Cerebellar cortex (tissue), 1 donor: ENCODE data around the gene C1orf159.
"Not testable (repeated sequence)": the region's sequence is repeated elsewhere in the genome, so short reads cannot be mapped to it uniquely, and the experiment has no call there.

Experiments
- DNase-seq: peaks from one replicate; pipeline ENCODE4 v3.0.0-alpha.2; 2015; ENCODE audit warnings: low spot score

Gene C1orf159

DNA sequence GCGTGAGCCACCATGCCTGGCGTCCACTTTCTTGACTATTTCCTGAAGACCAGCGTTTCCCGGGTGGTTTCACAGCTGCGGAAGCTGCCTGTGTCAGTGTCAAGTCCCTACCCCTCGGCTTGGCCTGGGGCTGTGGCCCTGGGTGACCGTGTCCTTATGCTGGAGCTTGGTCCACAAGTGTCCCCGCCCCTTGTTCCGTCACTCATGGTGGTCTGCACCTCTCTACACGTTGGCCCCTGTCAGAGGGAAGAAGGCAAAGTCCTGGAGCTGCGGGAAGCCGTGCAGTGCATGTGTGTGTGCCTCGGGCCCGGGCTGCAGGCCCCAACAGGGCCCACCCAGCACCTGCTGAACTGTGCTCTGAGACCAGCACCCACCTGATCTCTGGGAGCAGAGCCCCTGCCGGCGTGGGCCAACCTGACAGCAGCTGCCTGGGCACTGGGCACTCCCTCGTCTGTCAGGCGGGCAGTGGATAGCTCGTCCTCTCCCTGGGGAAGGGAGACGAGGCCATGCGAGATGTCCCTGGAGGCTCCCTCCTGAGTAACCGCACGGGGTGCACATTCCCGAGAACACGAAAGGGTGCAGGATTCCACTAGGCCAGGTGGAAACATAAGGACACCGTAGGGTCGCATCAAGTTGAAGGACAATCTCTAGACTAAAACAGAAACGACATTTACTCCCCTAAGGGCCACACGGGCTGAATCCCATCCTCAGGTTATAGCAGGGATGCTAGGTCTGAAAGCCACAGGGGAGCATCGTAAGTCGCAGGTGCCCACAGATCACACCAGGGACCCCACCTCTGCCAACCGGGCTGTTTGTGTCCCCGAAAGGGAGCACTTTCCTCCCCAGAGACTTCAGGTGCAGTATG lies 2.4 kb upstream of the C1orf159 start:
- no peak for DNase-seq

DNA sequence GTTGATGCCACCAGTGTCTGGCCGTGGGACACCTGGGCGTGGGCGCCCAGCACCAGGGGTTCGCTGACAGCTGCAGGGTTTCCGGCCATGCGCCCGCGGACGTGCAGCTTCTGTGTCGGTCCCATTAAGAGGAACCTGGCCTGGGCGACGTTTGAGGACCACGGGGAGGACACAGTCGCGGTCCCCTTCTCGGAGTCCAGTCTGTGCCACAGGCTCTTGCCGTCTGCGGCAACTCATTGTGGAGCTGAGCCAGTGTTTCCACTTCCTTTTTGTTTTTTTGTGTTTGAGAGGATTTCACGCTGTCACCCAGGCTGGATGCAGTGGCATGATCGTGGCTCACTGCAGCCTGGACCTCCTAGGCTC lies 1.6 kb upstream of the C1orf159 start:
- DNase-seq, result no peak

DNA sequence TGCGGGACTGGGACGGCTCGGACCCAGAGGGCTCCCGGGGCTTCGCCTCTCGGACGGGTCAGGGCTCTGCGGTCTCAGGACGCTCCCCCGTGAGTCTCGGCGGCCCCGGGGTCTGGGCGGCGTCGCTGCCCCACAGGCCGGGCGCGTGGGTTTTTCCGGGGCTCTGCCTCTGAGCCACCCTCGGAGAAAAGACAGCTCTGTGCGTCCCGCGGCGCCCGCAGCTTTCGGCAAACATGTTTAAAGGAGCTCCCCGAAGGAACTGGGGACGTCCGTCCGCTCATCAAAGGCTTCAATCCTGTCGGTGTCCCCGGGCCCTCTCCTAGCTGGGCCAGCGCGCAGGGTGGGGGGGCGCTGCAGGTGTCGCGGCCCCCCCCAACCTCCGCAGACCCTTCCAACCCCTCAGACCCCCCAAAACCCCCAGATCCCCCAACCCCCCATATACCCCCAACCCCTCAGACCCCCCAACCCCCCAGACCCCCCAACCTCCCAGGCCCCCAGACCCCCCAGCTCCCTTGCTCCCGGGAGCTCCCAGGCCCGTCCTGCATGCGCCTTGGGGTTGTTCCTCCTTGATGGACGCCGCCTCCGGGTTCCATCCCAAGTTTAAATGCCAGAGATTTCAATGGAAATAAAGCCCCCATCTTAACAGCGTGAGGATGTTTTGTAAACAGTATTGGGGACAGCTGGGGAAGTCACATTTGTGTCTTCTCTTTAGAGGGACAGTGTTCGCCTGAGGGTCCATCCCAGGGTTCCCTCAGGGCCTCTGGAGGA lies 996 bp upstream of the C1orf159 start:
- no peak for DNase-seq

DNA sequence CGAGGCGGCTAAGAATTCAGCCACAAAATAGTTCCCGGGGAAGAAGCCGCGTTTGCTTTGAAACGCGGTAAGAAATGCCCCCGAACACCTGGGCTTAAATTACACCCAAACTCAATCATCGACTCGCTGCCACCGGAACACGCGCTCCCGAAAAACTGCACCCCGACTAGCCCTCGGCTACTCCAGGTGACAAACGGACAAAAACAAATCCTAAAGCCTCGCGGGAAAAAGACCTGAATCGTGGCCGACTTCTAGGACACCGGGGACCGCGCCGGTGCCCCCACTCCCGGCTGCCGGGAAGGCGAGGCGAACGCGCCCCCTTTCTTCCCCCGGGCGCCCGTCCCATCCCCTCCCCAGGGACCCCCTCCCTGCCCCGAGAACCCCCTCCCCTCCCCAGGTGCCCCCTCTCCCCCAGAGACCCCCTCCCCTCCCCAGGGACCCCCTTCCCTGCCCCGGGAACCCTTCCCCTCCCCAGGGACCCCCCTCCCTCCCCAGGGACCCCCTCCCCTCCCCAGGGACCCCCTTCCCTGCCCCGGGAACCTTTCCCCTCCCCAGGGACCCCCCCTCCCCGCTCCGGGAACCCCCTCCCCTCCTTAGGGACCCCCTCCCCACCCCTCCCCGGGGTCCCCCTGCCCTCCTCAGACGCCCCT lies 628 bp downstream of the C1orf159 start:
- DNase-seq, result no peak

DNA sequence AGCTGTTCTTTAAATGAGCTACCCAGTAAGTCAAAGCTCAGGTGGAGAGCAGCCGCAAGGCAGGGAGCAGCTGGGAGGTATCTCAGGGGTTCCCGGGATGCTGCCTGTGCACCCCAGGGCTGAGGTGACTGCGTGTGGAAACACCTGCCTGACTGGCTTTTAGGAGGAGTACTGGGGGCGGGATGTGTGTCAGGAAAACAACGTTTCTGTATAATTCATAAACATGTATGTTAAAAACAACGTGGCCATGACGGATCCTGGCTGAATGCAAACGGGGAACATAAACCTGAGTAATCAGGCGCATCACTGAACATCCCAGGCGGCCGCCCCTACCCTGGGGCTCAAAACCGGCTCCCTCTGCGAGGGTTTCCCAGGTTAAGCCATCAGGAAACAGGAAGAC lies 1.5 kb downstream of the C1orf159 start:
- DNase-seq, result no peak

DNA sequence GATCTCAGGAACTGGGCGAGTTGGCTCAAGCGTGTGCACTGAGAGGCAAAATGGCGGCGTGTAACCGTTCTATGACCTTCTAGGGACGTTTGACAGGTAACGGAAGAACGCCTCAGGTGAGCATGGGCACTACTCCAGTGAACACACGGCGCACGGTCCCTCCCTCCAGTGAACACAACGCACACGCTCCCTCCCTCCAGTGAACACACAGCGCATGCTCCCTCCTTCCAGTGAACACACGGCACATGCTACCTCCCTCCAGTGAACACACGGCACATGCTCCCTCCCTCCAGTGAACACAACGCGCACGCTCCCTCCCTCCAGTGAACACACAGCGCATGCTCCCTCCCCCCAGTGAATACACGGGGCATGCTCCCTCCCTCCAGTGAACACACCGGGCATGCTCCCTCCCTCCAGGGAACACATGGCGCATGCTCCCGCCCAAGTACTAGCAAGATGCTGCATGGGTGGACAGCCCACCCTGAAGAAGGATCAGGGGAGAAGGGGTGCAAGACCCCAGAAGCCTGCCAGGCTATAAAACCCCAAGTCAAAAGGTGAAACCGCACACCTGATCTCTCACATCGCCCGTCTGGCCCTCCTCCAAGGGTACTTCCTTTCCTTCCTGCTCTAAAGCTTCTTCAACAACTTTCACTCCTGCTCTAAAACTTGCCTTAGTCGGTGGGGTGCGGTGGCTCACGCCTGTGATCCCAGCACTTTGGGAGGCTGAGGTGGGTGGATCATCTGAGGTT lies 3.5 kb downstream of the C1orf159 start:
- no peak for DNase-seq

DNA sequence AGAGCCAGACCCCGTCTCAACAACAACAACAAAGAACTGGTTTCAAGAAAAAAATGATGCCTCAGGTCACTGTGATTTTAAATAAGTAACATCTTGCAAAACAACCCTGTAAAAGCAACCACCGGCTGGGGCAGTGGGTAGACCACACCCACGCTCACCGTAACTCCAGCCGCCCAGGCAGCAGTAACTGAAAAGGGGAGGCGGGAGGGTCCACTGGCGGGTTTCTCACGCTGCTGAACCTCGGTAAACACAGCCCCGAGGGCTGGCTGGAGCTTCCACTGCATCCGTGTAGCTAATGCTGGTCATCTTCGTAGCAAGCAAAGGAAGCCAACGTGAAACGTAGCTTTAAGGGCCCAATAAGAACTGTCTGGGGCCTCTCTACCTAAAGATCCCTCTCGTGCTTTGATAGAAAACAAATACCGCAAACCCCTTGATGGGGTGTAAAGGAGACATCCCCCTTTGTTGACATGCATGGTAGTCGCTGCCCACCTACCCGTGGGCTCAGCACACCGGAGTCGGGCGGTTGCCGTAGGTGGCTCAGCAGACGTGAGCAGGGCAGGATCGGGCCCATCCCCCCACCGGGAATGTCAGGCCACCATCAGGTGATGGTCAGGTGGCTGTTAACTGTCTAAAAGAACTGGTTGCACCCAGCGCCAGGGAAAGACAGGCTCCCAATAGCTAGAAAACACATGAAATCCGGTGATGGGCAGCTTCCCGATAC lies 4.2 kb downstream of the C1orf159 start:
- DNase-seq, result no peak

DNA sequence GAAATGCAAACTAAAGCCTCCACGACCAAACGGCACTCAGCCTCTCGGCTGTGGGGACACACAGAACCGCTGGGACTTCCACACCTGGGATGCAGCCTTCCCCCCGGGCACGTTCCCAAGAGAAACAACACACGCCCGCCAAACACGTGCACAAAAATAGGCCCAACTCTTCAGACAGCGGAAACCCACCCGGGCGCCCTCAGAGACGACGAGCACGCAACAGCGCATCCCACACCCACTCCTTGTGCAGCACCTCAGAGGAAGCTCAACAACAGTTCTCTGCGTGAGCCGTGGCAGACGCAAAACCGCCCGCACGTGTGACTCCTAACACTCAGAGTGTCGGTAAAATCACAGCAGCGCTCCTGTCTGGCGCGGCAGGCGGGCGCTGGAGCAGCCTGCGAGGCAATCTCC lies 5.3 kb downstream of the C1orf159 start:
- DNase-seq, result no peak

DNA sequence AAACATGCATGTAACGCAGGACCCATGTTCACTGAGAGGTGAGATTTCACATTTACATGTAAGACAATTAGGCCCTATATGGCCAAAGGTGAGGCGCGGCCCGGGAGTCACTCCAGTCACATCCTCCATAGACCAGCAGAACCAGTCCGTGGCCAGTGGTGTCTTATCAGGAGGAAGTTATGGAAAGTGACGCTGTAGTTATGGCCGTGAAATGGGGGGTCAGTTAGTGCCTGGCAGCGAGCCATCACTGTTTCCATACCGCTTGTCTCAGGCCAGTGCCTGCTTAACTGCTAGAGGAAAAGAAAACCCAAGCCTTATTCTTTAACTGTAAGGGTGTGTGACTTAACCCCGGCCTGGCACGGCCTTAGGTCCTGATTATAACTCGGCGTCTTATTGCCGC lies 6.1 kb downstream of the C1orf159 start:
- DNase-seq, result no peak

DNA sequence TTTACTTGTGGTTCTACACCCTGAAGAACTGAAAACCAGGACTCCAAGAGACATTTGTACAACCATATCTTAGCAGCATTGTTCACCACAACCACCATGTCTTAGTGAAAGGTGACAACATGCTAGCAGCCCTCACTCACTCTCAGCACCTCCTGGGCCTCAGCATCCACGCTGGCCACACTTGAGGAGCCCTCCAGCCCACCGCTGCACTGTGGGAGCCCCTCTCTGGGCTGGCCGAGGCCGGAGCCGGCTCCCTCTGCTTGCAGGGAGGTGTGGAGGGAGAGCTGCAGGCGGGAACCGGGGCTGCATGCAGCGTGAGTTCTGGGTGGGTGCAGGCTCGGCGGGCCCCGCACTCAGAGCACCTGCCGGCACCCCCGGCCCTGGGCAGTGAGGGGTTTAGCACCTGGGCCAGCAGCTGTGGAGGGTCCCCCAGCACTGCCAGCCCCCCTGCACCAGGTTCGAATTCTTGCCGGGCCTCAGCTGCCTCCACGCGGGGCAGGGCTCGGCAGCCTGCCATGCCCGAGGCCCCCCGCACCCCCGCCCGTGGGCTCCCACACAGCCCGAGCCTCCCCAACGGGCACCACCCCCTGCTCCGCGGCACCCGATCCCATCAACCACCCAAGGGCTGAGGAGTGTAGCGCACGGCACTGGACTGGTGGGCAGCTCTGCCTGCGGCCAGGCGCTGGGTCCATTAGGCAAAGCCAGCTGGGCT lies 9.2 kb downstream of the C1orf159 start:
- DNase-seq, result no peak

DNA sequence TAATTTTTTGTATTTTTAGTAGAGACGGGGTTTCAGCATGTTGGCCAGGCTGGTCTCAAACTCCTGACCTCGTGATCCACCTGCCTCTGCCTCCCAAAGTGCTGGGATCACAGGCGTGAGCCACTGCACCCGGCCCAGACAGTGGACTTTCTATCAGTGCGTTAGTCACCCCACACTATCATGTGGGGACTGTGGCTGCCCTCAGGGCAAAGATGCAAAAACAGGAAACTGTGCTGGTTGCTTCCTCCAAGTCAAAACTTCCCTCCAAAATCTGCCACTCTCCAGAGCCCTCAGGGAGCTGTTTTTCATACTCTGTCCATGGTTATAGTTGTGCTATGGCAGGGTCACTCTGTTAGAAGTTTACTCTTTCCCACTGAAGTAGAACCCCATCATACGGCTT lies 11.7 kb downstream of the C1orf159 start:
- DNase-seq, result not testable (repeated sequence)

DNA sequence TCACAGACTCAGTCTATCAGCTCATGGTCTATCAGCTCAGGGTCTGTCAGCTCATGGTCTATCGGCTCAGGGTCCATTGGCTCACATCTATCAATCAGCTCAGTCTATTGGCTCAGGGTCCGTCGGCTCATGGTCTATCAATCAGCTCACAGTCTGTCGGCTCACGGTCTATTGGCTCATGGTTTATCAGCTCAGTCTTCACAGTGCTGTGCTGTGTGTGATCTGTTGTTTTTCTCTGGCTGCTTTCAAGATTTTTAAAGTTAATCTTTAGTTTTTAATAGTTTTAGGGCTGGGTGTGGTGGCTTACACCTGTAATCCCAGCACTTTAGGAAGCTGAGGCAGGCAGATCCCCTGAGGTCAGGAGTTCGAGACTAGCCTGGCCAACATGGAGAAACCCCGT lies 14.4 kb downstream of the C1orf159 start:
- DNase-seq, result no peak

DNA sequence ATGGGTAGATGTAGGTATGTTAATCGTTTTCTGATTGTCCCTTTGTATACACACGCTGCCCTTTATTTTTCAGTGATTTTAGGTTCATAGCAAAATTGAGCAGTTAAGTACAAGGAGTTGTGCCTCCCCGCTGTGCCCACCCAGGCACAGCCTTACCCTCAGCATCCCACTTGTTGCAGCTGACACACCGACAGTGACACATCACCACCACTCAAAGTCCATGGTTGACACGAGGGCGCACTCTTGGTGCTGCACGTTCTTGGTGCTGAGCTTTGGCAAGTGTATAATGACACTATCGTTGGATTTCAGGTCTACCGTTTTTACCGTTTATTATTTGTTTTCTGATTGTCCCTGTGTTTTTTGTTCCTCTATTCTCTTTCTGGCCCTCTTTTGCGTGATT lies 15.6 kb downstream of the C1orf159 start:
- no peak for DNase-seq

DNA sequence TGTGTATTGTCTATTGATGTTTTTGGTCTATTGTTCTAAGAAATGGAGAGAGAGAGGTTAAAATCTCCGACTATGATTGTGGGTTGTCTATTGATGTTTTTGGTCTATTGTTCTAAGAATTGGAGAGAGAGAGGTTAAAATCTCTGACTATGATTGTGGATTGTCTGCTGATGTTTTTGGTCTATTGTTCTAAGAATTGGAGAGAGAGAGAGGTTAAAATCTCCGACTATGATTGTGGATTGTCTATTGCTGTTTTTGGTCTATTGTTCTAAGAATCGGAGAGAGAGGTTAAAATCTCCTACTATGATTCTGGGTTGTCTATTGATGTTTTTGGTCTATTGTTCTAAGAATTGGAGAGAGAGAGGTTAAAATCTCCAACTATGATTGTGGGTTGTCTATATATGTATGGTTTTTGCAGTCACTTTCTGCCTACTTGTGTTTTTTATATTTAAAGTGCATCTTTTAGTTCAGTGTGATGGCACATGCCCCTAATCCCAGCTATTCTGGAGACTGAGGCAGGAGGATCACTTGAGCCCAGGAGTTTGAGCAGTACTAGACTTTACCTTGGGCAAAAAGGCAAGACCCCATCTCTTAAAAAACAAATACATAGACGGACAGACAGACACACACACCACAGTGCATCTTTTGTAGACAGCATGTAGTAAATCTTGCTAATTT lies 16.2 kb downstream of the C1orf159 start:
- no peak for DNase-seq

DNA sequence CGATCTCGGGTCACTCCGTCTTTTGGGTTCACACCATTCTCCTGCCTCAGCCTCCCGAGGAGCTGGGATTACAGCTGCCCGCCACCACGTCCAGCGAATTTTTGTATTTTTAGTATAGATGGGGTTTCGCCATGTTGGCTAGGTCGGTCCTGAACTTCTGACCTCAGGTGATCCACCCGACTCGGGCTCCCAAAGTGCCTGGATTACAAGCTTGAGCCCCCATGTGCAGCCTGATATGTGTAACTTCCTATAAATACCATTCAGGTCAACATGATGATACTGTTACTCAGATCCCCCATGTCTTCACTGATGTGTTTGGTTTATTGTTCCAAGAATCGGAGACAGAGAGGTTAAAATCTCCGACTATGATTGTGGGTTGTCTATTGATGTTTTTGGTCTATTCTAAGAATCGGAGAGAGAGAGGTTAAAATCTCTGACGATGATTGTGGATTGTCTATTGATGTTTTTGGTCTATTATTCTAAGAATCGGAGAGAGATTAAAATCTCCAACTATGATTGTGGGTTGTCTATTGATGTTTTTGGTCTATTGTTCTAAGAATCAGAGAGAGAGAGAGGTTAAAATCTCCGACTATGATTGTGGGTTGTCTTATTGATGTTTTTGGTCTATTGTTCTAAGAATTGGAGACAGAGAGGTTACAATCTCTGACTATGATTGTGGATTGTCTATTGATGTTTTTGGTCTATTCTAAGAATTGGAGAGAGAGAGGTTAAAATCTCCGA lies 17.0 kb downstream of the C1orf159 start:
- DNase-seq, result no peak

DNA sequence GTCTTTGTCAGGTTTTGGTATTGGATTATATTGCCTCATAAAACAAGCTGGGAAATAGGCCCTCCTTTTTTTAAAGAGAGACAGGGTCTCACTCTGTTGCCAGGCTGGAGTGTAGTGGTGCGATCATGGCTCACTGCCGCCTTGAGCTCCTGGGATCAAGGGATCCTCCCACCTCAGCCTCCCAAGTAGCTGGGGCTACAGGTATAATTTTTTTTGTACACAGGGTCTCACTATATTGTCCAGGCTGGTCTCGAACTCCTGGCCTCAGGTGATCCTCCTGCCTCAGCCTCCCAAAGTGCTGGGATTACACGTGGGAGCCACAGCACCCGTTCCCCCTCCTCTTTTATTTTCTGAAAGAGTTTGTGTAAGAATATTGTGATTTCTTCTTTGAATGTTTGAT lies 19.8 kb downstream of the C1orf159 start:
- DNase-seq, result not testable (repeated sequence)

DNA sequence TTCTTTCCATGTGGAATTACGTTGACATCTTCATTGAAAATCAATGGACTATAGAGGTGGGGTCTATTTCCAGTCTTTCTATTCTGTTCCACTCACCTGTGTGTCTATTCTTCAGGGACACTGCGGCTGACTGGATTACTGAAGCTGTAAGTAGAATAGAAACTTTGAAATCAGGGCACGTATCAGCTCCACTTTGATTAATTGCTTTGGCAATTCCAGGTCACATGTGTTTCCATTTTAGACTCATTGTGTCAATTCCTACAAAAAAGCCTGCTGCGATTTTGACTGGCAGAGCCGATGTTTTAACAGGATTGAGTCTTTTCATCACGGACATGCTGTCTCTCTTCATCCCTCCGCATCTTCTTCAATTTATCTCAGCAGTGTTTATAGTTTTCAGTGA lies 20.9 kb downstream of the C1orf159 start:
- DNase-seq, result no peak

DNA sequence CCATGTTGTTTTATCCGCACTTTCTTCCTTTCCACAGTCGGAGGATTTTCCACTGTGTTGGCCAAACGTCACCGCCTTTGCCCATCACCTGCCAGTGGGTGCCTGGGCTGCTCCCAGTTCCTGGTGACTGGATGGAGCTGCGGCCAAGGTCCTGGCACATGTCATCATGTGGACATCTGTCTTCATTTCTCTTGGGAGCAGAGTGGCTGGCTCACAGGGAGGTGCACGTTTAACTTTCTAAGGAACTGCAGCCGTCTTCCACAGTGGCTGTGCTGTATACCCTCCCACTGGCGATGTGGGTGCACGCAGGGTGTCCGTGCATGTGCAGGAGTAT lies 22.3 kb downstream of the C1orf159 start:
- no peak for DNase-seq

DNA sequence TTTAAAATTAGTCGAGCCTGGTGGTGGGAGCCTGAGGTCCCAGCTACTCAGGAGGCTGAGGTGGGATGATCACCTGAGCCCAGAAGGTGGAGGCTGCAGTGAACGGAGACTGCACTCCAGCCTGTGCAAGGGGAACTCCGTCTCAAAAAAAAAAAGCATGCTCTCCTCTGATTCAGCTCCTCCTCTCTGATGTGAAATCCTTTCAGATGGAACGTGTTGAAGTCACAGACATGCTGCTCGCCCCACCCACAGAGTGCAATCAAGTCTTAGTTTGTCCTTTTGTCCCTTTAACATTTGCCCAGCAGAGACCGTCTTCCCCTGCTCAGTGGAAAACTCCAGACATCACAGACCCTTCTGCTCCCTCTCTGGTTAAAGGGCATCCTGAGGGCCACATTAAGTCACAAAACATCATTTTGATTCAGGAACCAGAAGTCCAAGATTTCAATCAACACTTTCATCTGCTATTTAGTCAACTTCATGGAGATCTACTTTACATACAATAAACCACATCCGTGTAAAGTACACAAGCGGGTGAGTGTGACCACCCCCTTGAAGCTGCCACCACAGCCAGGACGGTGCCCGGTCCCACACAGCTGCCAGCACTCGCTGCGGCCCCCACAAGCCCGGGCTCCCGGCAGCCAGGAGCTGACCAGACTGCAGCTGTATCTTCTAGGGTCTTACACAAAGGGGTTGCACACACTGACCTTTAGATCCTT lies 22.8 kb downstream of the C1orf159 start:
- DNase-seq, result no peak
